ENCODE results near the gene CLIP1. TPM values are rescaled to one million over a fixed set of nuclear protein-coding genes. Genes with fewer than 3 reads are reported as not detected.

CLIP1 gene
- polyA plus RNA-seq, 1 donor (not counting 4 experiments of a cell fraction or from before 2014, with no cell fraction given): 54.0 TPM

DNA sequence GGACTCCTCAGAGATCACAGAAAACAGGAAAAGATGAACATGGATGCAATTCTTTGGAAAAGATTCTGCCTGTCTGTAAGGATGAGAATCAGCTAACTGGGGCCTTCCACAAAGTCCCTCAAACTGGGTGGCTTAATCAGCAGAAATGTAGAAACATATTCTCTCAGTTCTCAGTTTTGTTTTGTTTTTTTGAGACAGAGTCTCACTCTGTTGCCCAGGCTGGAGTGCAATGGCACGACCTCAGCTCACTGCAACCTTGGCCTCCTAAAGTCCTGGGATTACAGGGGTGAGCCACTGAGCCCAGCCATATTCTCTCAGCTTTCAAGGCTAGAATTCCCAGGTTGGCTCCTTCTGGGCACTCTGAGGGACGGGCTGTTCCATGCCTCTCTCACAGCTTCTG, 38.2 kb upstream of the CLIP1 start:
- H3K36me3 ChIP-seq (ENCODE audit: control insufficient read depth in 2 of 2, extremely low read depth in 1 of 2, insufficient read depth in 2 of 2, low read length in 2 of 2): no peaks in the 10 kb centered on the region
- H3K9me1 ChIP-seq (ENCODE audit: control insufficient read depth, extremely low read depth, insufficient read depth, low read length): no peaks in the 10 kb centered on the region
- H3K4me2 ChIP-seq (ENCODE audit: control insufficient read depth, extremely low read depth, insufficient read depth, low read depth, low read length): no peak overlapping the region
- peaks cover 11% of the 10 kb centered on the region for H3K4me1 ChIP-seq (ENCODE audit: control insufficient read depth, extremely low read depth, insufficient read depth, low read length)
- no peak overlapping the region for H2AFZ ChIP-seq (ENCODE audit: control insufficient read depth, low read length)
- no peaks in the 10 kb centered on the region for H3K27me3 ChIP-seq (ENCODE audit: control insufficient read depth, extremely low read depth, insufficient read depth, low read length)
- no peak overlapping the region for H3K4me3 ChIP-seq (ENCODE audit: control insufficient read depth in 2 of 3, extremely low read depth in 1 of 3, insufficient read depth in 2 of 3, low read depth in 1 of 3, low read length in 3 of 3)
- H3K79me2 ChIP-seq (ENCODE audit: control insufficient read depth, insufficient read depth, low read length): no peaks in the 10 kb centered on the region
- no peak overlapping the region for H3K9ac ChIP-seq (ENCODE audit: control insufficient read depth, extremely low read depth, insufficient read depth, low read length)
- H3K27ac ChIP-seq (ENCODE audit: control insufficient read depth, insufficient read depth, low read length): no peak overlapping the region
- dilution Hi-C loops (cut with MboI; ENCODE audit: extremely low pct_ligation_motif_present, low sequenced_read_pairs): no loop called here
- no peak for FAIRE-seq
- DNase-seq (ENCODE audit: low read depth, low spot score): no peak
- no peaks in the 10 kb centered on the region for H4K20me1 ChIP-seq (ENCODE audit: control insufficient read depth, extremely low read depth, insufficient read depth, low read length)
- TF ChIP-seq EZH2 (IDR thresholded peaks at IDR 0.05; ENCODE audit: low read length) (no peak), CTCF (optimal IDR thresholded peaks at IDR 0.05 in 1 of 3, IDR thresholded peaks at IDR 0.05 in 1 of 3, conservative IDR thresholded peaks at IDR 0.05 in 1 of 3; ENCODE audit: extremely low read depth in 1 of 3, insufficient read depth in 2 of 3, low read length in 3 of 3) (no peak)
- H3K9me3 ChIP-seq (ENCODE audit: control insufficient read depth, low read depth, low read length): no peaks in the 10 kb centered on the region

- FAIRE-seq (no peak), DNase-seq (ENCODE audit: low read depth, low spot score) (no peak)
- H3K4me1 ChIP-seq (ENCODE audit: control insufficient read depth, extremely low read depth, insufficient read depth, low read length): peaks cover 11% of the 10 kb centered on the region
- no peaks in the 10 kb centered on the region for H3K79me2 ChIP-seq (ENCODE audit: control insufficient read depth, insufficient read depth, low read length)
- no peak overlapping the region for H2AFZ ChIP-seq (ENCODE audit: control insufficient read depth, low read length)
- no peaks in the 10 kb centered on the region for H3K9me3 ChIP-seq (ENCODE audit: control insufficient read depth, low read depth, low read length)
- H3K9me1 ChIP-seq (ENCODE audit: control insufficient read depth, extremely low read depth, insufficient read depth, low read length): no peaks in the 10 kb centered on the region
- H3K9ac ChIP-seq (ENCODE audit: control insufficient read depth, extremely low read depth, insufficient read depth, low read length): no peak overlapping the region
- H3K4me3 ChIP-seq (ENCODE audit: control insufficient read depth in 2 of 3, extremely low read depth in 1 of 3, insufficient read depth in 2 of 3, low read depth in 1 of 3, low read length in 3 of 3): no peak overlapping the region
- TF ChIP-seq CTCF (optimal IDR thresholded peaks at IDR 0.05 in 1 of 3, IDR thresholded peaks at IDR 0.05 in 1 of 3, conservative IDR thresholded peaks at IDR 0.05 in 1 of 3; ENCODE audit: extremely low read depth in 1 of 3, insufficient read depth in 2 of 3, low read length in 3 of 3) (no peak), EZH2 (IDR thresholded peaks at IDR 0.05; ENCODE audit: low read length) (no peak)
- H3K27me3 ChIP-seq (ENCODE audit: control insufficient read depth, extremely low read depth, insufficient read depth, low read length): no peaks in the 10 kb centered on the region
- H4K20me1 ChIP-seq (ENCODE audit: control insufficient read depth, extremely low read depth, insufficient read depth, low read length): no peaks in the 10 kb centered on the region
- dilution Hi-C loops (cut with MboI; ENCODE audit: extremely low pct_ligation_motif_present, low sequenced_read_pairs): no loop called here
- H3K27ac ChIP-seq (ENCODE audit: control insufficient read depth, insufficient read depth, low read length): no peak overlapping the region
- no peak overlapping the region for H3K4me2 ChIP-seq (ENCODE audit: control insufficient read depth, extremely low read depth, insufficient read depth, low read depth, low read length)
- H3K36me3 ChIP-seq (ENCODE audit: control insufficient read depth in 2 of 2, extremely low read depth in 1 of 2, insufficient read depth in 2 of 2, low read length in 2 of 2): no peaks in the 10 kb centered on the region
Observed at GRCh38 chr12:122460061-122460460, 37.6 kb upstream of the CLIP1 start.
